ENCODE data around the gene PGAP6.
A peak's percentile ranks its signal among the peaks of the same experiment; 100 is the strongest.
"Not testable (repeated sequence)": the region's sequence is repeated elsewhere in the genome, so short reads cannot be mapped to it uniquely, and the experiment has no call there.

The PGAP6 gene

DNA sequence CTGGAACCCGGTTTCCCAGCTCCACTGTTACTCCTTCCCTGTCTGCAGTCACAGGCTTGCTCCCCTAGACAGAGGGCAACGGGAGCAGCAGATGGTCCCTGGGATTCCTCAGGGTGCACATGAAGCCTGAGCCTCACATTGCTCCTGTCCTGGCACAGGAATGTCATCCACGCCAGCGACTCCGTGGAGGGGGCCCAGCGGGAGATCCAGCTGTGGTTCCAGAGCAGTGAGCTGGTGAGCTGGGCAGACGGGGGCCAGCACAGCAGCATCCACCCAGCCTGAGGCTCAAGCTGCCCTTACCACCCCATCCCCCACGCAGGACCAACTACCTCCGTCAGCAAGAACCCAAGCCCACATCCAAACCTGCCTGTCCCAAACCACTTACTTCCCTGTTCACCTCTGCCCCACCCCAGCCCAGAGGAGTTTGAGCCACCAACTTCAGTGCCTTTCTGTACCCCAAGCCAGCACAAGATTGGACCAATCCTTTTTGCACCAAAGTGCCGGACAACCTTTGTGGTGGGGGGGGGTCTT is 18.3 kb upstream of the PGAP6 start:
- no peak for DNase-seq

GRCh38 chr16:399340-400019 is 17.7 kb upstream of the PGAP6 start:
- no peak for DNase-seq

GRCh38 chr16:398561-399339 is 17.0 kb upstream of the PGAP6 start:
- DNase-seq: no peak

DNA sequence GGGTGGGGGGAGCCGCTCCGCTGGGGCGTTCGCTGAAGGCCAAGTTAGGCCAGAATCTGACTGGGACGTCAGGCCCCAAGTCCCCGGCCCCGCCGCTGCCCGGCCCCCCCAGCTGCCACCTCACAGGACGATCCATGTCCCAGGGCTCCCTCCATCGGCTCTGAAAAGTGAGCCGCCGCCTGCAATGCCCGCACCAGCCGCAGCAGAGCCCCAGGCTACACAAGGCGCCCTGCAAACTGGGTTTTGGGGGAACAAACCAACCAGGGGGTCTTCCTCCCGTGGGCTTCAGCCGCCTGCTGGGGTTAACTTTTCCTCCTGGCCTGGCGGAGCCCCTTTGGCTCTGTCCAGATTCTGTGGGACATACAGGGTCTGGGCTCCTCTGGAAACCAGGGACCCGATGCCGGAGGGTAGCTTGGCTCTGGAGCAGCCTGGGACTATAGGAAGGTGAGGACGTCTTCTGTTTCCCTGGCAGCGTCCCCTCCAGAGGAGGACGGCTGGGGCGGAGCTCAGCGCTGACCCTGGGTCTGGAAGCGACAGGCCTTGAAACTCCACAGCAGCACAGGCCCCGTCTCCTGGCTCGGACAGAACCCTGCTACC is 16.1 kb upstream of the PGAP6 start:
- peak; percentile 83 for DNase-seq

DNA sequence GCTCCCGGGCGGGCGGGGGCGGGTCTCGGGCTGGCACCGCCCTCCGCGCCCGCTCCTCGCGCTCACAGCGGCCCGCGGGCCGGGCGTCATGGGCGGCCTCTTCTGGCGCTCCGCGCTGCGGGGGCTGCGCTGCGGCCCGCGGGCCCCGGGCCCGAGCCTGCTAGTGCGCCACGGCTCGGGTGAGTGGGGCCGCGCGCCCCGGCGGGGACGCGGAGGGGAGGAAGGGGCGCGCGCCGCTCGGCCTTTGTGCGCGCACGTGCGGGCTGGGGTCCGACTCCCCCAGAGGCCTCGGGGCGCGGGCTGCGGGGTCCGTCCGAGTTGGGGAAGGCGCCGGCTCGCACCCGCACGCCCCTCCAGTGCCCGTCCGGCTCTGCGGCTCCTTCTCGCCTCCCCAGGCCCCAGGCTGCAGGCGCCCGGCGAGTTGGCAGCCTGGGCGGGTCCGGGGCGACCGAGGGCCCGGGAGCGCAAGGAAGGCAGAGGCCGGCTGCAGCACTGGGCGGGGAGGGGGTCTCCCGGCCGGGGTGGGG is 15.4 kb upstream of the PGAP6 start, which contains the start of gene NME4:
Gene NME4 (plus strand): TSS at position 65 of the 527 bp plus-strand sequence. CDS start 24 bp downstream, at position 89.
- DNase-seq: peak; percentile 46

DNA sequence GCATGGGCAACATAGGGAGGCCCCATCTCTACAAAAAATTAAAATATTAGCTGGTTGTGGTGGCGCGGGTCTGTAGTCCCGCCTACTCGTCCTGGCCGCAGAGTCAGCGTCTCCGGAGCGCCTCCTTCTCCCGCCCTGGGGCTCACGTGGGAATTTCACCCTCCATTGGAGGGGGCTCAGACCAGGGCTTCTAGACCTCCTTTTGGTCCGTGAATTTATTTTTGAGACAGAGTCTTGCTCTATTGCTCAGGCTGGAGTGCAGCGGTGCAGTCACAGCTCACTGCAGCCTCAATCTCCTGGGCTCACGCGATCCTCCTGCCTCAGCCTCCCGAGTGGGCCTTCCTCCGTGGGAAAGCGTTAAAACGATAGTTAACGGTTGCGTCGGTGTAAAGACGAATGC is 14.8 kb upstream of the PGAP6 start:
- peak; percentile 57 for DNase-seq

- DNase-seq: no peak
These were observed 14.4 kb upstream of the PGAP6 start for GRCh38 chr16:396199-396598.

- DNase-seq: no peak
These were observed 10.8 kb upstream of the PGAP6 start for GRCh38 chr16:392450-393030.

DNA sequence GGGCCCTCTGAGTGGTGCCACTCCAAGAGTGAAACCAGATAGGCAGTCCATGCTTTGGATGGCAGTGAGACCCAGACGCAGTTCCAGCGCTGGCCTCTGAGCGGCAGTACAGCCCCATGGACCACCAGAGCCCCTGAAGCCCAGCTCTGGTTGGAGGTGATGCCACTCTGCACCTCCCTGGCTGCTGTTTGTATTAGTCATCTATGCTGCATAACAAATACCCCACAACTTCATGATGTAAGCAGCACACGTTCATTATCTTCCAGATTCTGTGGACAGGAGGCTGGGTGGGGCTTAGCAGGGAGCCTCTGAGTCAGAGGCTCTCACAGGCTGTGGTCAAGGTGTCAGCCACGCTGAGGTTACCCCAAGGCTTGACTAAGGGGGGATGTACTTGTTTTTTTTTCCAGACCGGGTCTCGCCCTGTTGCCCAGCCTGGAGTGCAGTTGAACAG is 10.1 kb upstream of the PGAP6 start:
- DNase-seq: peak; percentile 74

GRCh38 chr16:389352-389751 is 7.6 kb upstream of the PGAP6 start:
- DNase-seq: no peak

DNA sequence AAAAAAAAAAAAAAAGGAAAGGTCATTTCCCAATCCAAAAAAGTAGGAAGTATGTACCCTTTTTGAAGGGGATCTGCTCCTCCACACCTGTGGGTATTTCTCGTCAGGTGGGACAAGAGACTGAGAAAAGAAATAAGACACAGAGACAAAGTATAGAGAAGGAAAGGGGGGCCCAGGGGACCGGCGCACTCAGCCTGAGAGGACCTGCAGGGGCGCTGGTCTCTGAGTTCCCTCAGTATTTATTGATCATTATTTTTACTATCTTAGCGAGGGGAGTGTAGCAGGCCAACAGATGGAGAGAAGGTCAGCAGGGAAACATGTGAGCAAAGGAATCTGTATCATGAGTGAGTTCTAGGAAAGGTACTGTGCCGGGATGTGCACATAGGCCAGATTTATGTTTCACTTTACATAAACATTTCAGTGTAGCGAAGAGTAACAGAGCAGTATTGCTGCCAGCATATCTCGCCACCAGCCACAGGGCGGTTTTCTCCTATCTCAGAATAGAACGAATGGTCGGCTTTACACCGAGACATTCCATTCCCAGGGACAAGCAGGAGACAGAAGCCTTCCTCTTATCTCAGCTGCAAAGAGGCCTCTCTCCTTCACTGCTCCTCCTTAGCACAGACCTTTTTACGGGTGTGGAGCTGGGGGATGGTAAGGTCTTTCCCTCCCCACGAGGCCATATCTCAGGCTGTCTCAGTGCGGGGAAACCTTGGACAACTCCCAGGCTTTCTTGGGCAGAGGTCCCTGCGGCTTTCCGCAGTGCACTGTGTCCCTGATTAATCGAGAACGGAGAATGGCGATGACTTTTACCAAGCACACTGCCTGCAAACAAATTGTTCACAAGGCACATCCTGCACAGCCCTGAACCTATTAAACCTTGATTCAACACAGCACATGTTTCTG is 6.2 kb upstream of the PGAP6 start:
- not testable (repeated sequence) for DNase-seq

GRCh38 chr16:386641-387156 is 4.9 kb upstream of the PGAP6 start:
- DNase-seq: peak; percentile 32

GRCh38 chr16:383326-384051 is 1.7 kb upstream of the PGAP6 start:
- no peak for DNase-seq

DNA sequence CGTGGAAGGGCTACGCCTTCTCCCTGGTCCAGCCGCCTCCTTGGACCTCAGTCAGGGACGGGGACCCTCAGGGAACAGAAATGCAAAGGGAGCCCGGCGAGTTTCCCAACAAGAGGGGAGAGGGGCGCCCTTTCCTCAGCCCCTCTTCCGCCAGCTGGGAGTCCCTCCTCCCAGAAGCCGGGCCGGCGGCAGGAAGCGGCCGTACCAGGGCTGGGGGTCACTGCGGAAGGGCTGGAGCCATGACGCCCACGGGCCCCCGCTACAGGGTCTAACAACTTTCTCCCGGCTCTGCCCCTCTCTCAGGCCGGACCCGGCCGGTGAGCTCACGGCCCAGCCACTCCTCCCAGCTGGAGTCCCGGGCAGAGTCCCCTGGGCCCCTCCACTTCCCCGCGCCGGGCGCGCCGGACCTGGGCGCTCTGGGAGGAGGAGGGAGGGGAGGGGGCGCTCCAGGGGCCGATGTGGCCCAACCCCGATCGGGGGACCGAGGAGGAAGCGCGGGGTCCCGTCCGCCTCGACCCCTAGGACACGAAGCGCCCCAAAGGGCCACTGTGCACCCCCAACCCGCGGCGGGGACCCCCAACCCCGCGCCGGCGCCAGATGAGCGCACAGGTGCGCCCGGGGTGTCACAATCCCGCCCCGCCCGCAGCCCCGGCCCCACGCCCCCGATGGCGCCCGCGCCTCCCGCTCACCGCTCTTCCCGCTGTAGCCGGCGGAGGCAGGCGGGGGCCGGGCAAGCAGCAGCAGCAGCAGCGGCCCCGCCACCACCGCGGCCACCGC is 578 bp downstream of the PGAP6 start:
- no peak for DNase-seq

DNA sequence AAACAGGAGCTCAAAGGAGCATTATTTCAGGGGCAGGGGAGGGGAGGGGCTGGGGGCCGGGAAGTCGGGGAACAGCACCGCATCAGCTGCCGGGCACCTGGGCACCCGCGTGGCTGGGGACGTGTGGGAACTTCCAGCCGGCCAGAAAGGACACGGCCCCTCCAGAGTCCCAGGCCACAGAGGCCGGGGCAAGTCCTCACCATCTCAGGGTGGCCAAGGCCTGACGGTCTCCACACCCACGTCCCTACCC is 1.1 kb downstream of the PGAP6 start:
- no peak for DNase-seq

GRCh38 chr16:379961-380761 is 1.6 kb downstream of the PGAP6 start:
- no peak for DNase-seq

DNA sequence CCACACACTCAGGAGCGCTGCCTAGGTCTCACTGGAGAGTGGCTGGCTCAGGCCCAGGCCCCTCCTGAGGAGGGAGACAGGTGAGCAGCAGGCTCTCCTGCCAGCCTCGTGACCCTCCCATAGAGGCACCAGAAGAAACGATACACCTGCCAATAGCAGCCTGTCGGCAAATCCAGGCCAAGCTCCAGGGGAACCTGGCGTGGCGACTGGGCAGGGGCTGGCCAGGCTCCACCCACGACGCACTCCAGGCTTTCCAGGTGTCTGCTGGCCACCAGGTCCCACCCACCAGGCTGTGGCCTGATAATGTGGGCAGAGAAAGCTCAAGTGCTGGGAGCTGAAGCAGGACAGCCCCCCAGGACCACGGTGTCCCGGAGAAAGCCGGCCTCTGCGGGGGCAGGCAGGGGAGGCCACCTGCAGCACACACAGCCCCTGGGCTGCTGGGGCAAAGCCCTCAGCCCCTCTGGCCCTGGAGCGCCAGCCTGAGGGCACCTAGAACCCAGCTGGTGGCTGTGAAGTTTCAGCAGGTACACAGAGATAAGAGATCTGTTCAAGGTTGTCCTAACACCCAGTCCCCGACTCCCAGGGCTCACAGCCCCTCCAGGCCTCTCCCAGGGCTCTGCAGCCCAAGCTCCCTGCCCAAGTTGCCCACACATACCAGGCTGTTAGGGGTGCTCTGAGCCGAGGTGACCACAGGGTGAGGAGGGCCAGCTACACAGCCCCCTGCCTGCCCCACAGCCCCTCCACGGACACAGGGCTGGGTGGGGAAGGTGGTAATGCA is 2.4 kb downstream of the PGAP6 start:
- no peak for DNase-seq

- no peak for DNase-seq
These were observed 3.0 kb downstream of the PGAP6 start for GRCh38 chr16:378821-379182.
